Loucy (cell line): ENCODE data around the gene ALPK1.
"Not testable (repeated sequence)": the region's sequence is repeated elsewhere in the genome, so short reads cannot be mapped to it uniquely, and the experiment has no call there.

Source experiments
- H2AFZ ChIP-seq: fragments of 200-600 bp; sonication (generic); 2 replicates; pipeline ENCODE4 v1.6.0; 2016; ENCODE audit warnings: antibody characterized with exemption, mild to moderate bottlenecking, low read length, moderate library complexity
- H3F3A ChIP-seq: fragments of 200-600 bp; 2 replicates; pipeline ENCODE4 v1.6.0; 2016; ENCODE audit warnings: antibody characterized with exemption, low read depth, mild to moderate bottlenecking
- H3K27me3 ChIP-seq: fragments of 200-600 bp; sonication (generic); 2 replicates; pipeline ENCODE4 v1.6.1; 2014; ENCODE audit warnings: low read length, mild to moderate bottlenecking; ENCODE audit not compliant: insufficient read depth, poor library complexity, severe bottlenecking
- H3K36me3 ChIP-seq: fragments of 200-600 bp; sonication (generic); 2 replicates; pipeline ENCODE4 v1.6.1; 2016; ENCODE audit warnings: low read length; ENCODE audit not compliant: insufficient read depth
- H3K4me1 ChIP-seq: fragments of 200-600 bp; sonication (generic); 2 replicates; pipeline ENCODE4 v1.5.1; 2014; ENCODE audit warnings: low read length, mild to moderate bottlenecking; ENCODE audit not compliant: insufficient read depth, poor library complexity, severe bottlenecking
- H3K4me2 ChIP-seq: fragments of 200-600 bp; sonication (generic); 2 replicates; pipeline ENCODE4 v1.6.0; 2014; ENCODE audit warnings: antibody characterized with exemption, low read length, low read depth, mild to moderate bottlenecking; ENCODE audit not compliant: poor library complexity, severe bottlenecking
- H3K4me3 ChIP-seq: fragments of 200-600 bp; sonication (generic); 2 replicates; pipeline ENCODE4 v1.5.1; 2014; ENCODE audit warnings: low read length, mild to moderate bottlenecking, mixed read lengths; ENCODE audit not compliant: poor library complexity, severe bottlenecking
- H3K79me2 ChIP-seq: fragments of 200-600 bp; sonication (generic); 2 replicates; pipeline ENCODE4 v1.6.1; 2014; ENCODE audit warnings: low read length; ENCODE audit not compliant: insufficient read depth
- H3K9ac ChIP-seq: fragments of 200-600 bp; sonication (generic); 2 replicates; pipeline ENCODE4 v1.6.0; 2014; ENCODE audit warnings: mild to moderate bottlenecking, low read depth, low read length, moderate library complexity; ENCODE audit not compliant: poor library complexity, severe bottlenecking
- H3K9me2 ChIP-seq: fragments of 200-600 bp; sonication (generic); replicated peaks from 2 replicates; pipeline ENCODE4 v1.6.1; 2016; ENCODE audit warnings: low read depth, low read length, mixed read lengths
- H3K9me3 ChIP-seq: fragments of 200-600 bp; sonication (generic); 2 replicates; pipeline ENCODE4 v1.6.1; 2014; ENCODE audit warnings: mild to moderate bottlenecking, antibody characterized with exemption, low read length, low read depth; ENCODE audit not compliant: insufficient read depth
- H4K20me1 ChIP-seq: fragments of 200-600 bp; sonication (generic); 2 replicates; pipeline ENCODE4 v1.6.0; 2014; ENCODE audit warnings: antibody characterized with exemption, low read length, mild to moderate bottlenecking; ENCODE audit not compliant: insufficient read depth, poor library complexity, severe bottlenecking
- EZH2phosphoT487 ChIP-seq: fragments of 200-600 bp; IDR thresholded peaks from 2 replicates; pipeline ENCODE4 v1.6.1; 2018; ENCODE audit warnings: antibody characterized with exemption, mild to moderate bottlenecking, moderate library complexity, borderline replicate concordance
- TF ChIP-seq, protein P1 (sequence below): fragments of 200-600 bp; sonication (generic); conservative IDR thresholded peaks from 2 replicates; pipeline ENCODE4 v1.5.1; 2014; ENCODE audit warnings: mild to moderate bottlenecking, antibody characterized with exemption, low read length

Gene ALPK1

DNA sequence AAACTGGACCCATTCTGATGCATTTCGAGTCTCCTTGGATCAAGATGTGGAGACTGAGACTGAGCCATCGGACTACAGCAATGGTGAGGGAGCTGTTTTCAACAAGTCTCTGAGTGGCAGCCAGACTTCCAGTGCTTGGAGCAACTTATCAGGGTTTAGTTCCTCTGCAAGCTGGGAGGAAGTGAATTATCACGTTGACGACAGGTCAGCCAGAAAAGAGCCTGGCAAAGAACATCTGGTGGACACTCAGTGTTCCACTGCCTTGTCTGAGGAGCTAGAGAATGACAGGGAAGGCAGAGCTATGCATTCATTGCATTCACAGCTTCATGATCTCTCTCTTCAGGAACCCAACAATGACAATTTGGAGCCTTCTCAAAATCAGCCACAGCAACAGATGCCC is 134.0 kb downstream of the ALPK1 start:
- Histone ChIP-seq H2AFZ (no peak overlapping the region), H3K4me1 (no peaks in the 10 kb centered on the region), H3K36me3 (peaks cover 3% of the 10 kb centered on the region; the same call in 1 of the 2 replicates), H3K9ac (no peak overlapping the region), H3K79me2 (no peaks in the 10 kb centered on the region), H3K4me3 (no peak overlapping the region), H3K27me3 (no peaks in the 10 kb centered on the region), H3F3A (no peaks in the 10 kb centered on the region), H3K9me2 (no peaks in the 10 kb centered on the region), H3K9me3 (no peaks in the 10 kb centered on the region), H3K4me2 (no peak overlapping the region), H4K20me1 (no peaks in the 10 kb centered on the region)
- TF ChIP-seq, protein P1, sequence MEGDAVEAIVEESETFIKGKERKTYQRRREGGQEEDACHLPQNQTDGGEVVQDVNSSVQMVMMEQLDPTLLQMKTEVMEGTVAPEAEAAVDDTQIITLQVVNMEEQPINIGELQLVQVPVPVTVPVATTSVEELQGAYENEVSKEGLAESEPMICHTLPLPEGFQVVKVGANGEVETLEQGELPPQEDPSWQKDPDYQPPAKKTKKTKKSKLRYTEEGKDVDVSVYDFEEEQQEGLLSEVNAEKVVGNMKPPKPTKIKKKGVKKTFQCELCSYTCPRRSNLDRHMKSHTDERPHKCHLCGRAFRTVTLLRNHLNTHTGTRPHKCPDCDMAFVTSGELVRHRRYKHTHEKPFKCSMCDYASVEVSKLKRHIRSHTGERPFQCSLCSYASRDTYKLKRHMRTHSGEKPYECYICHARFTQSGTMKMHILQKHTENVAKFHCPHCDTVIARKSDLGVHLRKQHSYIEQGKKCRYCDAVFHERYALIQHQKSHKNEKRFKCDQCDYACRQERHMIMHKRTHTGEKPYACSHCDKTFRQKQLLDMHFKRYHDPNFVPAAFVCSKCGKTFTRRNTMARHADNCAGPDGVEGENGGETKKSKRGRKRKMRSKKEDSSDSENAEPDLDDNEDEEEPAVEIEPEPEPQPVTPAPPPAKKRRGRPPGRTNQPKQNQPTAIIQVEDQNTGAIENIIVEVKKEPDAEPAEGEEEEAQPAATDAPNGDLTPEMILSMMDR, result no peak
- TF ChIP-seq EZH2phosphoT487, result no peak

DNA sequence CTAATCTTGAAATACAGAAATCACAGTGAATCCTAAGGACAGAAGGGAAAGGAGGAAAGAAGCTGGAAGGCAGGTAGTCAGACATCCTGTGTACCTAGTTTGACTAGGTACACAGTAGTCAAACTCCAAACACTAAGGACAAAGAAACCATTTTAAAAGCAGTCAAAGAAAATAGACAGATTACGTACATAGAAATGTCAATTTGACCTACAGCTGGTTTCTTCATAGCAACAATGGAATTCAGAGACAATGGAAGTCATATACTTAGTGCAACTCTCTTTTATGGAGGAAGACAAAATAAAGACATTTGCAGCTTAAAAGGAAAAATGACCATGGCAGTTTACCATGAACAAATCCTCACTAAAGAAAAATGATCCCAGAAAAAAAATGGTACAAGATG is 139.8 kb downstream of the ALPK1 start:
- Histone ChIP-seq H3K9ac (no peak overlapping the region), H3K9me2 (no peaks in the 10 kb centered on the region), H3K4me1 (no peaks in the 10 kb centered on the region), H3K4me2 (no peak overlapping the region), H3K36me3 (no peaks in the 10 kb centered on the region), H3K9me3 (no peaks in the 10 kb centered on the region), H2AFZ (no peak overlapping the region), H3K4me3 (no peak overlapping the region), H3K79me2 (no peaks in the 10 kb centered on the region), H4K20me1 (no peaks in the 10 kb centered on the region), H3F3A (no peaks in the 10 kb centered on the region), H3K27me3 (no peaks in the 10 kb centered on the region)
- TF ChIP-seq, protein P1, result no peak
- no peak for TF ChIP-seq EZH2phosphoT487

DNA sequence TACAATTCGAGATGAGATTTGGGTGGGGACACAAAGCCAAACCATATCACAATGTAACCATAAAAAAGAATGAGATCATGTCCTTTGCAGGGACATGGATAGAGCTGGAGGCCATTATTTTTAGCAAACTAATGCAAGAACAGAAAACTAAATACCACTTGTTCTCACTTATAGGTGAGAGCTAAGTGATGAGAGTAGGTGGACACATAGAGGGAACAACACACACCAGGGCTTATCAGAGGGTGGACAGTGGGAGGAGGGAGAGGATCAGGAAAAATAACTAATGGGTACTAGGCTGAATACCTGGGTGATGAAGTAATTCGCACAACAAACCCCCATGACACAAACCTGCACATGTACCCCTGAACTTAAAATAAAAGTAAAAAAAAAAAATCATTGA is 145.1 kb downstream of the ALPK1 start:
- H4K20me1 ChIP-seq, H3K9me2 ChIP-seq, H3K4me1 ChIP-seq, H2AFZ ChIP-seq, H3K36me3 ChIP-seq, H3K9me3 ChIP-seq, H3K4me2 ChIP-seq, H3K9ac ChIP-seq, H3K79me2 ChIP-seq, H3F3A ChIP-seq, H3K4me3 ChIP-seq, H3K27me3 ChIP-seq: not testable (repeated sequence)

DNA sequence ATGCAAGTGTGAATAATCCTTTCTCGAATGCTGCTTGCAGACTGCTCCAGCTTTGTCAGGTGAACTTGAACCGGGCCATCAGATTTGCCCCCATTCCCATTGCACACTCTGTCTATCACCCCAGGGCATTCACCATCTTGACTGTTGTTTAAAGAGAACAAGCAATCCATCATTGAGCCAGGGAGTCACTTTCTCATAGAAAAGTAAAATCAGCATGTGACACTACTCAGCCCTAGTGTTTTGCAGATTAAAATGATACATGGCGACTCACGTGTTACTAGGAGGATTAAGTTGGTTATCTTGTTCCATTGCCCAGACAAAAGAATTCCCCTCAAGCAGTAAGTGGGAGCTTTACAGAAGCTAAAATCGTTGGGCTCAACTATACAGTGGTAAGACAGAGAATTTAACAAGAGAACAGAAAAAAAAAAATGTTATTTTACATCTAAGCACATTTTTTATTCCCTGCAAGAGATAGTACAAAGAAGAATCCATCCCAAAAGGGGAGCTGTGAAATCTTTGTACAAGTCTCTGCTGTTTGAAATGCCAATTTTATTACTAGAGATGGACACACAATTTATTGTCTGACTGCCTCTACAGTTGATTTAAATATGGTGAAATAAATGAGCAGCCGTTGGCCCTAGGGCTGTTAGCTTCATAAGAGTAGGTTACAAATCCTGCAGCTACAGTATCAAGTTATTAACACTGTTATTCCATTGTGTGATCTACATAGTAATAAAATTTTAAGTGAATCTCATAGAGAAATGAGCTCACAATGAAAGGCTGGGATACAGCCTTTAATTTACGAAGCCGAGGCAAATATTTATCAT is 151.3 kb downstream of the ALPK1 start:
- H3K27me3 ChIP-seq, result no peaks in the 10 kb centered on the region
- no peaks in the 10 kb centered on the region for H3F3A ChIP-seq
- H3K9me2 ChIP-seq, result no peaks in the 10 kb centered on the region
- no peak for TF ChIP-seq EZH2phosphoT487
- TF ChIP-seq, protein P1, result no peak
- H3K9ac ChIP-seq, result no peak overlapping the region
- no peak overlapping the region for H3K4me2 ChIP-seq
- no peaks in the 10 kb centered on the region for H4K20me1 ChIP-seq
- H3K4me1 ChIP-seq, result no peaks in the 10 kb centered on the region
- H3K4me3 ChIP-seq, result no peak overlapping the region
- H3K9me3 ChIP-seq, result peaks cover 9% of the 10 kb centered on the region; the same call in 1 of the 2 replicates
- H2AFZ ChIP-seq, result no peak overlapping the region
- no peaks in the 10 kb centered on the region for H3K79me2 ChIP-seq
- H3K36me3 ChIP-seq, result no peaks in the 10 kb centered on the region
